Measurements from ENCODE around the gene APLP2. TPM values are rescaled to one million over a fixed set of nuclear protein-coding genes. Genes with fewer than 3 reads are reported as not detected.
A peak's percentile ranks its signal among the peaks of the same experiment; 100 is the strongest.

APLP2 gene
- total and polyA plus RNA-seq, 2 of the 13 experiments (the other 11 are each of a cell fraction or from before 2014, with no cell fraction given), result 315 to 594 TPM

- TF ChIP-seq ZBTB40 (IDR thresholded peaks at IDR 0.05) (peak; percentile 37; the same call in 1 of the 2 replicates), ZBTB40 (CRISPR knock-in tag; IDR thresholded peaks at IDR 0.05) (peak; percentile 97), DPF2 (CRISPR knock-in tag; IDR thresholded peaks at IDR 0.05; ENCODE audit: borderline replicate concordance, low read depth) (peak; percentile 83), HOMEZ (CRISPR knock-in tag; IDR thresholded peaks at IDR 0.05; ENCODE audit: low read depth) (peak; percentile 88), ZNF710 (CRISPR knock-in tag; IDR thresholded peaks at IDR 0.05; ENCODE audit: borderline replicate concordance) (peak; percentile 80), MAFF (IDR thresholded peaks at IDR 0.05; ENCODE audit: low read depth, low read length) (peak; percentile 53), PRDM10 (CRISPR knock-in tag; IDR thresholded peaks at IDR 0.05; ENCODE audit: low read depth) (no peak), ELF3 (CRISPR knock-in tag; IDR thresholded peaks at IDR 0.05) (peak; percentile 84), ZNF33A (CRISPR knock-in tag; IDR thresholded peaks at IDR 0.05; ENCODE audit: borderline replicate concordance) (no peak)
These were observed 111.9 kb downstream of the APLP2 start (continued) for GRCh38 chr11:130181295-130182272.

Measured in HepG2 (cell line).